Nephron progenitor cell (in vitro differentiated cells): Measurements from ENCODE around the gene IL32.
"Not testable (repeated sequence)": the region's sequence is repeated elsewhere in the genome, so short reads cannot be mapped to it uniquely, and the experiment has no call there.

Experiments used
- DNase-seq: peaks from one replicate; pipeline ENCODE4 v3.0.0; 2021
- H3K27ac Mint-ChIP-seq: 2 replicates; pipeline ENCODE4 v1.8.0; 2021; ENCODE audit warnings: mild to moderate bottlenecking, moderate library complexity, mixed read lengths
- H3K27me3 Mint-ChIP-seq: 2 replicates; pipeline ENCODE4 v1.8.0; 2021; ENCODE audit warnings: mild to moderate bottlenecking, low read depth, mixed read lengths; ENCODE audit not compliant: poor library complexity
- H3K36me3 Mint-ChIP-seq: 2 replicates; pipeline ENCODE4 v1.8.0; 2021; ENCODE audit warnings: low read depth, mixed read lengths
- H3K4me1 Mint-ChIP-seq: 2 replicates; pipeline ENCODE4 v1.8.0; 2021; ENCODE audit warnings: mixed read lengths
- H3K4me3 Mint-ChIP-seq: 2 replicates; pipeline ENCODE4 v1.8.0; 2021; ENCODE audit warnings: mild to moderate bottlenecking, moderate library complexity, mixed read lengths
- H3K9me3 Mint-ChIP-seq: 2 replicates; pipeline ENCODE4 v1.8.0; 2021; ENCODE audit warnings: mild to moderate bottlenecking, moderate library complexity, mixed read lengths
- TF ChIP-seq, protein P1 (sequence below): fragments of 200-600 bp; sonication (generic); IDR thresholded peaks from 2 replicates; pipeline ENCODE4 v1.5.0; 2021; ENCODE audit warnings: antibody characterized with exemption

IL32 gene

DNA sequence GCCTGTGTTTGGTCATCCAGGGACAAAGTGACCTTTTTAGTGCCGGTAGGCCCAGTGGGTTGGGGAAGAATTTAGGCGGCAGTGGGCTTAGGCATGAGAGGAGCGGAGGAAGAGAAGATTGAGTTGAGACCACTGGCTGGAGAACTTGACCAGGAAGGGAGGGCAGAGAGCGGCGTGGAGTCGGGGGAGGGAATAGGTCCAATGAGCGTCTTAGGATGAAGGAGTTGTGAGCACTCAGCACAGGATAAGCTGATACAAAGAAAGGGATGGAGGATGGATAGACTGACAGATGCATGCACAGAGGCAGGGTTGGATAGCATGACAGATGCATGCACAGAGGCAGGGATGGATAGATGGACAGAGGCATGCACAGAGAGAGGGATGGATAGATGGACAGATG is 8.0 kb downstream of the IL32 start:
- Mint-ChIP-seq H3K9me3 (no peaks in the 10 kb centered on the region), H3K4me3 (no peak overlapping the region), H3K36me3 (no peaks in the 10 kb centered on the region), H3K27me3 (peaks cover 22% of the 10 kb centered on the region), H3K27ac (no peak overlapping the region), H3K4me1 (peaks cover 48% of the 10 kb centered on the region)
- no peak for DNase-seq
- TF ChIP-seq, protein P1, sequence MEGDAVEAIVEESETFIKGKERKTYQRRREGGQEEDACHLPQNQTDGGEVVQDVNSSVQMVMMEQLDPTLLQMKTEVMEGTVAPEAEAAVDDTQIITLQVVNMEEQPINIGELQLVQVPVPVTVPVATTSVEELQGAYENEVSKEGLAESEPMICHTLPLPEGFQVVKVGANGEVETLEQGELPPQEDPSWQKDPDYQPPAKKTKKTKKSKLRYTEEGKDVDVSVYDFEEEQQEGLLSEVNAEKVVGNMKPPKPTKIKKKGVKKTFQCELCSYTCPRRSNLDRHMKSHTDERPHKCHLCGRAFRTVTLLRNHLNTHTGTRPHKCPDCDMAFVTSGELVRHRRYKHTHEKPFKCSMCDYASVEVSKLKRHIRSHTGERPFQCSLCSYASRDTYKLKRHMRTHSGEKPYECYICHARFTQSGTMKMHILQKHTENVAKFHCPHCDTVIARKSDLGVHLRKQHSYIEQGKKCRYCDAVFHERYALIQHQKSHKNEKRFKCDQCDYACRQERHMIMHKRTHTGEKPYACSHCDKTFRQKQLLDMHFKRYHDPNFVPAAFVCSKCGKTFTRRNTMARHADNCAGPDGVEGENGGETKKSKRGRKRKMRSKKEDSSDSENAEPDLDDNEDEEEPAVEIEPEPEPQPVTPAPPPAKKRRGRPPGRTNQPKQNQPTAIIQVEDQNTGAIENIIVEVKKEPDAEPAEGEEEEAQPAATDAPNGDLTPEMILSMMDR: no peak

DNA sequence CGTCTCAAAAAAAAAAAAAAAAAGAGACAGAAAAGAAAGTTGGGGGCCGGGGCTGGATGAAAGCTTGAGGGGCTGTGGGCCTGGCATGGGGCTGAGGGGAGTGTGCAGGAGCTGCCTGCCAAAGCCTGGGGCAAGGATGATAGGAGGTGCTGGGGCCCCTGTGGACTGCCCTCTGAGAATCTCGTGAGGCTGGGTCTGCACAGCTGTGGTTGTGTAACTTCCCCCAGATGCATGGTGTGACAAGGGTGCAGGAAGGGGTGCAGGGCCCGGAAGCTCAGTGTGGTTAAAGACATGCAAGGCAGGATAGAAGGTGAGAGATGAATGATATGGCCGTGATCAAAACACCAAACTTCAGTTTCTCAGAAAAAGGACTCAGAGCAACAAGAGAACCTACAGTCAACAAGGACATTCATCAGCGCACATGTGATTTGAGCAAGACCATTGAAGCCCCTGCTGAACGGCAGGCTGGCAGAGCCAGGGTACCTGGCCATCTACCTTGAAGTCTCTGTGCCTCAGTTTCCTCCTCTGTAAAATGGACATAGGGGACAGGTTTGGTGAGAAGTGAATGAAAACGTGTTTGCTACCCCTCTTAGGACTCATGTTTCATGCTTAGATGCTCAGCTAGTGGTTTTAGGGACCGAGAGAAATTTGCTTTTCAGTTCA is 9.6 kb downstream of the IL32 start:
- no peak for DNase-seq
- Mint-ChIP-seq H3K4me1 (peaks cover 41% of the 10 kb centered on the region), H3K36me3 (no peaks in the 10 kb centered on the region), H3K27ac (no peak overlapping the region), H3K27me3 (peaks cover 24% of the 10 kb centered on the region), H3K9me3 (no peaks in the 10 kb centered on the region), H3K4me3 (no peak overlapping the region)
- TF ChIP-seq, protein P1: no peak

DNA sequence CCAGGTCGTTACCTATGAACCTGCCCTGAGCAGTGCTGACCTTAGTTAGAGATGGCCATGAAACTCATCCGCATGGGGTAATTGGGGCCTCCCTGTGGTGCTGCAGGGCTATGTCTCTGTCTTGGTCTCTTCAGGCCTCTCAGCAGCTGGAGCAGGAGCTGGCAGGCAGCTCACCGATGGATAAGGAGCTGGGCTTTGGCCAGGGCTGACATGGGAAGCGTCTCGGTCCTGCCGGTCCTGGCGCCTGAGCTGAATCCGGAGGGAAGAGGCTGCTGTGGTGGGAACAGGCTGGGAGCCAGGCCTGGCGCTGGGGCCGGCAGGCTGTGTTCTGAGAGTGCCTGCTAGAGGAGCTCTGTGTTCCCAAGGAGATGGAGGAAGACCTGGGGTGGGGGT is 10.1 kb downstream of the IL32 start:
- no peak overlapping the region for H3K27ac Mint-ChIP-seq

DNA sequence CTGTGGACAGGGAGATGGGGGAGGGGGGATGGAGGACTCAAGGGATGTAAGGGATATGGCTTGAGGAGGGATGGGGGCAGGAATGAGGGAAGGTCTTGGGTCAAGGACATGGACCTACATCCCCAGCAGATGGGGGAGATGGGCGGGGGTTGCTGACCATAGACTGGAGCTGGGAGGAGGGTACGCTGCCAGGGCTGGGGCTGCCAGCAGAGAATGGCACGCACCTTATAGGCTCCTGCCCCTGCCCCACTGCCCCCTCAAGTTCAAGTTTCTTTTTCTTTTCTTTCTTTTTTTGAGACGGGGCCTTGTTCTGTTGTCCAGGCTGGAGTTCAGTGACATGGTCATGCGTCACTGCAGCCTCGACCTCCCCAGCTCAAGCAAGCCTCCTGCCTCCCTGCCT is 10.5 kb downstream of the IL32 start:
- DNase-seq, H3K27ac Mint-ChIP-seq, H3K4me3 Mint-ChIP-seq, H3K36me3 Mint-ChIP-seq, H3K9me3 Mint-ChIP-seq: not testable (repeated sequence)
- Mint-ChIP-seq H3K4me1 (peaks cover 45% of the 10 kb centered on the region), H3K27me3 (peaks cover 24% of the 10 kb centered on the region)

More for the DNA sequence above, 10.1 kb downstream of the IL32 start:
- TF ChIP-seq, protein P1: no peak
- H3K27me3 Mint-ChIP-seq: peaks cover 24% of the 10 kb centered on the region
- no peak for DNase-seq
- H3K4me3 Mint-ChIP-seq: no peak overlapping the region
- peaks cover 41% of the 10 kb centered on the region for H3K4me1 Mint-ChIP-seq
- no peaks in the 10 kb centered on the region for H3K36me3 Mint-ChIP-seq
- no peaks in the 10 kb centered on the region for H3K9me3 Mint-ChIP-seq

DNA sequence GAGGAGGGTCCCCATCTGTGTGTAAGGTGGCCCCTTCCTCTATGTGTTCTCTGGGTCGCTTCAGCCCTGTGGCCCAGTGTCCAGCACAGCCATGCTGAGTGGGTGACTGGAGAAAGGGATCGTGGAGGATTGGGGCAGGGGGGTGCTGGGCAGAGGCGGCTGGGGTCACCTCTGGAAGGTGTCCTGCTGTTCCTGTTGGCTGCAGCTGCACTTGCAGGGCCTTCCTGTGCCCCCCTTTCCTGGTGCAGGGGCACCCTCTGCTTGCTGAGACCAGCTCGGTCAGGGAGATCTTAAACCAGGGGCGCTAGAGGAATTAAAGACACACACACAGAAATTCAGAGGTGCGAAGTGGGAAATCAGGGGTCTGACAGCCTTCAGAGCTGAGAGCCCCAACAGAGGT is 11.1 kb downstream of the IL32 start:
- H3K4me1 Mint-ChIP-seq: peaks cover 43% of the 10 kb centered on the region
- H3K9me3 Mint-ChIP-seq: no peaks in the 10 kb centered on the region
- H3K27me3 Mint-ChIP-seq: peaks cover 24% of the 10 kb centered on the region
- no peak overlapping the region for H3K27ac Mint-ChIP-seq
- no peak overlapping the region for H3K4me3 Mint-ChIP-seq
- no peak for DNase-seq
- H3K36me3 Mint-ChIP-seq: no peaks in the 10 kb centered on the region
- TF ChIP-seq, protein P1: no peak

DNA sequence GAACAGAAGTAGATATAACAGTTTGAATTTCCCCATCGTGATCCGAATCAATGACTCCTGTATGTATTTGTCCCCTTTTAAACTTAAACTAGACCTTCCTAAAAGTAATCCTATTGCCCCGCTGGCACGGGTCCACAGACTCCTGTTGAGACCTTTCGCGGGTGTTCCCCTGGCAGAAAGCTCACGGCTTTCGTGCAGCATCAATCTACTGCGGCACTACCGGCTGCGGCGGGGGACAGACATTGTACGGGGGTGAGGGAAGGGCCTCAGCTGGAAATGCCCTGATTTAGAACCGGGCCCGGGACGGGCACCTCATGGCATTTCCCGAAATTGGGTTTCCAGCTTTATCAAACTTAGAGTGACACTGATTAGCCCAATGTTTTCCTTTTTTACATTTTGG is 14.6 kb downstream of the IL32 start:
- TF ChIP-seq, protein P1: no peak
- Mint-ChIP-seq H3K36me3 (no peaks in the 10 kb centered on the region), H3K4me3 (no peak overlapping the region), H3K9me3 (no peaks in the 10 kb centered on the region), H3K27ac (no peak overlapping the region), H3K27me3 (peaks cover 12% of the 10 kb centered on the region), H3K4me1 (peaks cover 47% of the 10 kb centered on the region)
- DNase-seq: no peak

DNA sequence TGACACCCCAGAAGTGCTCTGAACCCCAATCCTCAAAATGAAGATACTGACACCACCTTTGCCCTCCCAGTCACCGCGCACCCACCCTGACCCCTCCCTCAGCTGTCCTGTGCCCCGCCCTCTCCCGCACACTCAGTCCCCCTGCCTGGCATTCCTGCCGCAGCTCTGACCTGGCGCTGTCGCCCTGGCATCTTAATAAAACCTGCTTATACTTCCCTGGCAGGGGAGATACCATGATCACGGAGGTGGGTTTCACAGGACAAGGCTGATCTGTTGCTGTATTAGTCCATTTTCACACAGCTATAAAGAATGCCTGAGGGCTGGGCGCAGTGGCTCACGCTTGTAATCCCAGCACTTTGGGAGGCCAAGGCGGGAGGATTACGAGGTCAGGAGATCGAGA is 16.5 kb downstream of the IL32 start:
- H3K9me3 Mint-ChIP-seq, H3K36me3 Mint-ChIP-seq, H3K27ac Mint-ChIP-seq, H3K4me3 Mint-ChIP-seq, DNase-seq, H3K27me3 Mint-ChIP-seq: not testable (repeated sequence)
- H3K4me1 Mint-ChIP-seq: peaks cover 56% of the 10 kb centered on the region

DNA sequence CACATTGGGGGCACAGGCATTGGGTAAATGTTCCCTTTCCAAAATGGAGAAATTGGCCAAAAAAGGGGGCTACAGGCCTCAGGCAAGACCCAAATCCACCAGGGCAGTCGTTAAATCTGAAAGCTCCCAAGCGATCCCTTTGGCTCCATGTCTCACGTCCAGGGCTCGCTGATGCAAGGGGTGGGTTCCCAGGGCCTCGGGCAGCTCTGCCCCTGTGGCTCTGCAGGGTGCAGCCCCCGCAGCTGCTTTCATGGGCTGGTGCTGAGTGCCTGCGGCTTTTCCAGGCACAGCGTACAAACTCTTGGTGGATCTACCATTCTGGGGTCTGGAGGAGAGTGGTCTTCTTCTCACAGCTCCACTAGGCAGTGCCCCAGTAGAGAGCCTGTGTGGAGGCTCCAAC is 18.0 kb downstream of the IL32 start:
- DNase-seq, H3K36me3 Mint-ChIP-seq, H3K27ac Mint-ChIP-seq, H3K27me3 Mint-ChIP-seq, H3K9me3 Mint-ChIP-seq, H3K4me3 Mint-ChIP-seq: not testable (repeated sequence)
- H3K4me1 Mint-ChIP-seq: peaks cover 71% of the 10 kb centered on the region
